Esophagus muscularis mucosa (tissue), 4 donors: ENCODE data around the gene ERBB4. TPM values are rescaled to one million over a fixed set of nuclear protein-coding genes. Genes with fewer than 3 reads are reported as not detected.
"Not testable (repeated sequence)": the region's sequence is repeated elsewhere in the genome, so short reads cannot be mapped to it uniquely, and the experiment has no call there.

ENCODE experiments used
- DNase-seq: peaks from one replicate; pipeline ENCODE4 v3.0.0-alpha.2; 2017; ENCODE audit errors: extremely low spot score
- H3K27ac ChIP-seq, 4 donors: fragments of 200-600 bp; sonication (generic); replicated peaks in 1 of 4; 1 replicate in 3 of 4; 2 replicates in 1 of 4; pipeline ENCODE4 v1.5.1; 2016 to 2019; ENCODE audit warnings: mild to moderate bottlenecking in 1 of 4
- H3K27me3 ChIP-seq, 4 donors: fragments of 200-600 bp; sonication (generic); one replicate each; pipeline versions ENCODE4 v1.5.1 to v1.6.0; 2016 to 2019
- H3K36me3 ChIP-seq, 4 donors: fragments of 200-600 bp; sonication (generic); one replicate each; pipeline ENCODE4 v1.5.1; 2016 to 2019
- H3K4me1 ChIP-seq, 4 donors: fragments of 200-600 bp; sonication (generic); one replicate each; pipeline ENCODE4 v1.5.1; 2016 to 2019
- H3K4me3 ChIP-seq, 4 donors: fragments of 200-600 bp; sonication (generic); 1 replicate in 2 of 4; 2 replicates in 2 of 4; pipeline ENCODE4 v1.5.1; 2016 to 2019; ENCODE audit warnings: mild to moderate bottlenecking in 4 of 4, moderate library complexity in 1 of 4
- H3K9me3 ChIP-seq, 4 donors: fragments of 200-600 bp; sonication (generic); 1 replicate in 3 of 4; 2 replicates in 1 of 4; pipeline ENCODE4 v1.5.1; 2016 to 2019
- EP300 ChIP-seq: sonication (generic); formaldehyde crosslinking; IDR thresholded peaks from one replicate; pipeline ENCODE4 v1.6.1; 2017; ENCODE audit warnings: antibody characterized with exemption
- POLR2A ChIP-seq: fragments of 450-650 bp; IDR thresholded peaks from one replicate; pipeline ENCODE4 v1.6.1; 2017; ENCODE audit warnings: antibody characterized with exemption, moderate library complexity, mild to moderate bottlenecking, low read depth
- POLR2AphosphoS5 ChIP-seq, 2 donors: sonication (generic); formaldehyde crosslinking; IDR thresholded peaks; one replicate each; pipeline ENCODE4 v1.6.1; 2017; ENCODE audit warnings: antibody characterized with exemption in 2 of 2
- WGBS: methylation state at CpG from one replicate; pipeline ENCODE4 v1.1.5; 2018; 5-methylcytosine and 5-hydroxymethylcytosine counted together
- intact Hi-C: fragments of 100-400 bp; cut with DNase I; formaldehyde crosslinking; loops from one replicate; pipeline ENCODE4 v1.15.1; 2023
- total RNA-seq, 4 donors: library from RNA; depleted of rRNA; stranded (reverse); fragments of >200 nt; gene quantifications; one replicate each; pipeline versions ENCODE4 v1.1.0 to v1.2.1, GENCODE V29; 2016
- TF ChIP-seq, protein P1 (sequence below), 3 experiments: fragments of 200-600 bp in 2 of 3; fragments of 450-650 bp in 1 of 3; sonication (generic) in 2 of 3; IDR thresholded peaks; one replicate each; pipeline ENCODE4 v1.5.1; 2017 to 2019; ENCODE audit warnings: antibody characterized with exemption in 3 of 3, mild to moderate bottlenecking in 2 of 3, moderate library complexity in 1 of 3

Gene ERBB4
- total RNA-seq, 4 donors from 2014 or later = under 0.01 to 0.19 (median 0.17) TPM

DNA sequence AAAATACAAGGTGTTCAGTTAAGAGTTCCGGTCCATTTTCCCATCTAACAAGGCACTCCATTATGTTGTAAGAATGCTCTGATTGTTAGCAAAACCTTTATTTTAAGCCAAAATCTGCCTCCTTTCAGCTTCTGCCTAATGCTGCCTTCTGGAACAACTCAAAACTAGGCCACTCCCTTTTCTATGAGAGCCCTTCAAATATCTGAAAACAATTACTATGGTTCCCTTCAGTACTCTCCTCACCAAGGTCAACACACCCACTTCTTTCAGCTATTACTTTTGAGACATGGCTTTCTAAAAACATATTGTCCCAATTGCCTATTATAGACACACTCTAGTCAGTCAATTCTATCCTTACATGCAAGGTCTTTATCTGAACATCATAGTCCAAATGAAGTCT is 429.4 kb downstream of the ERBB4 start:
- H3K4me3 ChIP-seq = no peak overlapping the region
- H3K36me3 ChIP-seq = no peaks in the 10 kb centered on the region
- H3K9me3 ChIP-seq = no peaks in the 10 kb centered on the region
- DNase-seq = no peak
- no peak overlapping the region for H3K27ac ChIP-seq
- H3K4me1 ChIP-seq = no peaks in the 10 kb centered on the region
- intact Hi-C loops = no loop called here
- WGBS = 95% methylated on average over 1 of the region's 1 CpG
- no peak for TF ChIP-seq POLR2A
- TF ChIP-seq EP300 = no peak
- TF ChIP-seq, protein P1, sequence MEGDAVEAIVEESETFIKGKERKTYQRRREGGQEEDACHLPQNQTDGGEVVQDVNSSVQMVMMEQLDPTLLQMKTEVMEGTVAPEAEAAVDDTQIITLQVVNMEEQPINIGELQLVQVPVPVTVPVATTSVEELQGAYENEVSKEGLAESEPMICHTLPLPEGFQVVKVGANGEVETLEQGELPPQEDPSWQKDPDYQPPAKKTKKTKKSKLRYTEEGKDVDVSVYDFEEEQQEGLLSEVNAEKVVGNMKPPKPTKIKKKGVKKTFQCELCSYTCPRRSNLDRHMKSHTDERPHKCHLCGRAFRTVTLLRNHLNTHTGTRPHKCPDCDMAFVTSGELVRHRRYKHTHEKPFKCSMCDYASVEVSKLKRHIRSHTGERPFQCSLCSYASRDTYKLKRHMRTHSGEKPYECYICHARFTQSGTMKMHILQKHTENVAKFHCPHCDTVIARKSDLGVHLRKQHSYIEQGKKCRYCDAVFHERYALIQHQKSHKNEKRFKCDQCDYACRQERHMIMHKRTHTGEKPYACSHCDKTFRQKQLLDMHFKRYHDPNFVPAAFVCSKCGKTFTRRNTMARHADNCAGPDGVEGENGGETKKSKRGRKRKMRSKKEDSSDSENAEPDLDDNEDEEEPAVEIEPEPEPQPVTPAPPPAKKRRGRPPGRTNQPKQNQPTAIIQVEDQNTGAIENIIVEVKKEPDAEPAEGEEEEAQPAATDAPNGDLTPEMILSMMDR (IDR thresholded peaks at IDR 0.05) = no peak
- no peak for TF ChIP-seq POLR2AphosphoS5 (IDR thresholded peaks at IDR 0.05)
- H3K27me3 ChIP-seq = no peaks in the 10 kb centered on the region

DNA sequence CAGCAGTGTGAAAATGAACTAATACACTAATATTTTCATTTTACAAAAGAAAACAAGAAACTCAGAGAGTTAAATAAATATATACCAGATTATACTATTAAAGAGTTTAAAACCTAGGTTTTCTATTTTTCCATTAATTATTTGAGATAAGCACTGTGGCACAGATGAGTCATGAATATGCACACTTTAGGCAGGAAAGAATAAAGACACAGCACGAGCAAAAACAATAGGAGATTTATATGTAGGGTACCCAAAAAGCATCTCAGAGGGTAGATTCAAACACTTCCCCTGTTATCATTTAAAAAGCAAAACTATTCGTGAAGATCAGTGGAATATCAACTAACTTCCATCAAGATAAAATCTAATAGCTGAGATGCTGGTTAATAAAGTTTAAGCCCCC is 430.6 kb downstream of the ERBB4 start:
- no peaks in the 10 kb centered on the region for H3K9me3 ChIP-seq
- no peaks in the 10 kb centered on the region for H3K27me3 ChIP-seq
- 70% methylated on average over 2 of the region's 2 CpGs for WGBS
- DNase-seq = no peak
- no peak overlapping the region for H3K4me3 ChIP-seq
- TF ChIP-seq EP300 = no peak
- intact Hi-C loops = no loop called here
- no peak overlapping the region for H3K27ac ChIP-seq
- H3K4me1 ChIP-seq = no peaks in the 10 kb centered on the region
- no peaks in the 10 kb centered on the region for H3K36me3 ChIP-seq

DNA sequence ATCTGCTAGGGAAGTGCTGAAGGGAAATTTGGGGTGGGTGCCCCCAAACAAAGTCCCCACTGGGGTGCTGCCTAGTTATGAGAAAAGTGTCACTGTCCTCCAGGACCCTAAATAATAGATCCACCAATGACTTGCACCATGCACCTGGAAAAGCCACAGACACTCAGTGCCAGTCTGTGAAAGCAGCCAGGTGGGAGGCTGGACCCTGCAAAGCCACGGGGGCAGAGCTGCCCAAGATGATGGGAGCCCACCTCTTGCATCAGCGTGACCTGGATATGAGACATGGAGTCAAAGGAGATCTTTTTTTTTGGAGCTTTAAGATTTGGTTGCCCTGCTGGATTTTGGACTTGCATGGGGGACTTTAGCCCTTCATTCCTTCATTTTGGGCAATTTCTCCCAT is 431.6 kb downstream of the ERBB4 start:
- no peak overlapping the region for H3K27ac ChIP-seq
- H3K27me3 ChIP-seq = no peaks in the 10 kb centered on the region
- TF ChIP-seq EP300 (no peak), POLR2AphosphoS5 (IDR thresholded peaks at IDR 0.05) (no peak), POLR2A (no peak)
- TF ChIP-seq, protein P1 (IDR thresholded peaks at IDR 0.05) = no peak
- no peak overlapping the region for H3K4me3 ChIP-seq
- 63% methylated on average over 2 of the region's 2 CpGs for WGBS
- H3K4me1 ChIP-seq = no peaks in the 10 kb centered on the region
- intact Hi-C loops = no loop called here
- DNase-seq = no peak
- no peaks in the 10 kb centered on the region for H3K9me3 ChIP-seq
- no peaks in the 10 kb centered on the region for H3K36me3 ChIP-seq

DNA sequence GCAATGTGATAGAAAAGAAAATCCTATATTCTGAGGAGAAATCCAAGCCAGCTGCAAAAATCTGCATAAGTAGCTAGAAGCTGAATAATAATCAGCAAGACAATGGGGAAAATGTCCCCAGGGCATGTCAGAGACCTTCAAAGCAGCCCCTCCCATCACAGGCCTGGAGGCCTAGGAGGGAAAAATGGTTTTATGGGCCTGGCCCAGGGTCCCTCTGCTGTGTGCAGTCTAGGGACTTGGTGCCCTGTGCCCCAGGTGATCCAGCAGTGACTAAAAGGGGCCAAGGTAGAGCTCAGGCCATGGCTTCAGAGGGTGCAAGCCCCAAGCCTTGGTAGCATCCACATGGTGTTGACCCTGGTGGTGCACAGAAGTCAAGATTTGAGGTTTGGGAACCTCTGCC is 432.1 kb downstream of the ERBB4 start:
- DNase-seq, H3K36me3 ChIP-seq, intact Hi-C loops: not testable (repeated sequence)

DNA sequence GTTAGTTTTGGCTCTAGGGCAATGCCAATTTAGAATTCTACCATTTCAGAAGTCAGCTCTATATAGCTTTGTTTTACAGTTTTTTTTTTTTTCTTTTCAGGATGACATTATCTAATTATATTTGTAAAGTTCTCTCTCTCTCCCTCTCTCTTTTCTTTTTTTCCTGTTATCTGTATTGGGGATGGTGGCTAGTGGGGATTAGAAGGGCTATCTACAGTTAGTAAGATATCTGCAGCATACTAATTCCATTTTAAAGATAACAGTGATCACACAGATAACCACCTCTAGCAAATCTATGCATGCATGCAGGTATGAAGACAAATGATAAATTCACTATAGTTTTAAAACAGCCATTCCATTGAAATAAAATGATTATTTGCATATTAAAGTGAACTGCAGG is 438.9 kb downstream of the ERBB4 start:
- DNase-seq = no peak
- H3K27ac ChIP-seq = no peak overlapping the region
- H3K36me3 ChIP-seq = no peaks in the 10 kb centered on the region
- TF ChIP-seq, protein P1 (IDR thresholded peaks at IDR 0.05) = no peak
- no peak for TF ChIP-seq POLR2AphosphoS5 (IDR thresholded peaks at IDR 0.05)
- no peak for TF ChIP-seq EP300
- TF ChIP-seq POLR2A = no peak
- H3K4me3 ChIP-seq = no peak overlapping the region
- intact Hi-C loops = no loop called here
- H3K27me3 ChIP-seq = no peaks in the 10 kb centered on the region
- H3K9me3 ChIP-seq = no peaks in the 10 kb centered on the region
- no peaks in the 10 kb centered on the region for H3K4me1 ChIP-seq

More for the DNA sequence above, 432.1 kb downstream of the ERBB4 start:
- H3K4me1 ChIP-seq, H3K9me3 ChIP-seq, H3K4me3 ChIP-seq, H3K27ac ChIP-seq, H3K27me3 ChIP-seq: not testable (repeated sequence)

DNA sequence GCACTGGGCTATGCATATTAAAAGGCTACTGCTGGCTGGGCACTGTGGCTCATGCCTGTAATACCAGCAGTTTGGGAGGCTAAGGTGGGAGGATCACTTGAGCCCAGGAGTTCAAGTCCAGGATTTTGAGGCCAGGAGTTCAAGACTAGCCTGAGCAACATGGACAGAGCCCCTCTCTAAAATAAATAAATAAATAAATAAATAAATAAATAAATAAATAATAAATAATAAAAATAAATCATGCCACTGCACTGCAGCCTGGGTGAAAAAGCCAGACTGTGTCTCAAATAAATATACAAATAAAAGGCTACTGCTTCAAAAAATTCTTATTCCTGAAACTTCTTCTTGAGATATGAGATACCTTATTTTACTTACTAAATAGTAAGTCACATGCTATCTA is 439.6 kb downstream of the ERBB4 start:
- Histone ChIP-seq H3K36me3 (no peaks in the 10 kb centered on the region), H3K4me3 (no peak overlapping the region), H3K4me1 (no peaks in the 10 kb centered on the region), H3K27me3 (no peaks in the 10 kb centered on the region), H3K9me3 (no peaks in the 10 kb centered on the region), H3K27ac (no peak overlapping the region)
- TF ChIP-seq POLR2AphosphoS5 (IDR thresholded peaks at IDR 0.05) = no peak
- TF ChIP-seq POLR2A = no peak
- no peak for TF ChIP-seq EP300
- TF ChIP-seq, protein P1 (IDR thresholded peaks at IDR 0.05) = no peak
- no peak for DNase-seq
- intact Hi-C loops = no loop called here
